Aorta (tissue), 5 donors: Measurements from ENCODE around the gene TP63. TPM values are rescaled to one million over a fixed set of nuclear protein-coding genes. Genes with fewer than 3 reads are reported as not detected.

Source experiments
- ATAC-seq: fragments of 200-7000 bp; cut with Tn5 transposase; one replicate; pipeline ENCODE4 v1.9.1; 2022; ENCODE audit warnings: moderate library complexity; ENCODE audit not compliant: low FRiP score
- DNase-seq, 2 donors: peaks; one replicate each; pipeline ENCODE4 v3.0.0-alpha.2; 2020
- H3K27ac ChIP-seq, 2 donors: one replicate each; pipeline ENCODE4 v1.5.1; 2013; ENCODE audit warnings: low read length in 2 of 2, mild to moderate bottlenecking in 2 of 2, moderate library complexity in 2 of 2, control low read depth in 1 of 2, inconsistent platforms in 1 of 2, low read depth in 1 of 2
- H3K27me3 ChIP-seq, 2 donors: one replicate each; pipeline ENCODE4 v1.6.1; 2013; ENCODE audit warnings: control low read depth in 1 of 2, low read length in 1 of 2, mild to moderate bottlenecking in 1 of 2, moderate library complexity in 1 of 2; ENCODE audit not compliant: insufficient read depth in 2 of 2, control insufficient read depth in 1 of 2
- H3K36me3 ChIP-seq, 2 donors: one replicate each; pipeline ENCODE4 v1.6.1; 2013; ENCODE audit warnings: control low read depth in 1 of 2, low read length in 1 of 2, mild to moderate bottlenecking in 1 of 2; ENCODE audit not compliant: insufficient read depth in 2 of 2, control insufficient read depth in 1 of 2
- H3K4me1 ChIP-seq, 2 donors: one replicate each; pipeline ENCODE4 v1.6.1; 2013; ENCODE audit warnings: low read length in 2 of 2, control low read depth in 1 of 2, mild to moderate bottlenecking in 1 of 2, moderate library complexity in 1 of 2; ENCODE audit not compliant: insufficient read depth in 2 of 2, control insufficient read depth in 1 of 2
- H3K4me3 ChIP-seq, 2 donors: one replicate each; pipeline ENCODE4 v1.5.1; 2013; ENCODE audit warnings: low read length in 2 of 2, control low read depth in 1 of 2, mild to moderate bottlenecking in 1 of 2
- H3K9me3 ChIP-seq: one replicate; pipeline ENCODE4 v1.6.1; 2013; ENCODE audit warnings: mild to moderate bottlenecking, low read length; ENCODE audit not compliant: control insufficient read depth
- WGBS, 2 donors: extraction: QIAGEN DNeasy Blood & Tissue Kit; methylation state at CpG; one replicate each; pipeline ENCODE4 v1.1.7; 2013; 5-methylcytosine and 5-hydroxymethylcytosine counted together
- intact Hi-C, 2 donors: fragments of 100-400 bp; cut with DNase I; formaldehyde crosslinking; loops; one replicate each; pipeline versions ENCODE4 v1.14.2 to v1.15.0; 2022
- polyA plus RNA-seq, 2 donors: library from polyadenylated mRNA; stranded (reverse); fragments of 200-250 nt; gene quantifications; one replicate each; pipeline ENCODE4 v1.2.3, GENCODE V29; 2013
- total RNA-seq, 2 donors: library from RNA; stranded (reverse); fragmentation: NEBNext Ultra II Directional; extraction: Animal tissue kit (Norgen Biotek cat#: 25700); gene quantifications; one replicate each; pipeline ENCODE4 v1.2.1, GENCODE V29; 2021
- donor health status: healthy with polysubstance abuse.
- donor health status: Bipolar disorder and iron deficiency.
- donor health status: DM: no; HTN: no; CAD: no.
- donor health status: DM: no; HTN: no; CAD: no.
- donor health status: DM: yes; HTN: yes; CAD: no.

Gene TP63
- total and polyA plus RNA-seq, 4 donors: 0.03 to 0.72 (median 0.34) TPM

- ATAC-seq: no peak
- Histone ChIP-seq H3K36me3 (no peaks in the 10 kb centered on the region), H3K9me3 (no peaks in the 10 kb centered on the region), H3K4me1 (no peaks in the 10 kb centered on the region), H3K4me3 (no peak overlapping the region), H3K27me3 (no peaks in the 10 kb centered on the region), H3K27ac (no peak overlapping the region)
- DNase-seq: no peak
- intact Hi-C loops: no loop called here
- 75 to 81% methylated on average over 1 of the region's 1 CpG for WGBS, 2 donors
Measured at GRCh38 chr3:189685291-189685690, 54.1 kb downstream of the TP63 start.

GRCh38 chr3:189685860-189686259 lies 54.7 kb downstream of the TP63 start:
- H3K4me1 ChIP-seq: no peaks in the 10 kb centered on the region
- H3K4me3 ChIP-seq: no peak overlapping the region
- no peaks in the 10 kb centered on the region for H3K36me3 ChIP-seq
- WGBS, 2 donors: 40 to 47% methylated on average over 2 of the region's 2 CpGs
- no peak overlapping the region for H3K27ac ChIP-seq
- intact Hi-C loops: no loop called here
- H3K9me3 ChIP-seq: no peaks in the 10 kb centered on the region
- no peak for DNase-seq
- ATAC-seq: no peak
- H3K27me3 ChIP-seq: no peaks in the 10 kb centered on the region

GRCh38 chr3:189687475-189687874 lies 56.3 kb downstream of the TP63 start:
- Histone ChIP-seq H3K27ac (no peak overlapping the region), H3K4me3 (no peak overlapping the region), H3K36me3 (no peaks in the 10 kb centered on the region), H3K9me3 (no peaks in the 10 kb centered on the region), H3K4me1 (no peaks in the 10 kb centered on the region), H3K27me3 (no peaks in the 10 kb centered on the region)
- ATAC-seq: no peak
- intact Hi-C loops: no loop called here
- DNase-seq: no peak
- whole genome bisulfite sequencing, 2 donors: 81 to 87% methylated on average over 4 of the region's 4 CpGs

GRCh38 chr3:189688262-189688661 lies 57.1 kb downstream of the TP63 start:
- Histone ChIP-seq H3K27ac (no peak overlapping the region), H3K9me3 (no peaks in the 10 kb centered on the region), H3K4me3 (no peak overlapping the region), H3K27me3 (no peaks in the 10 kb centered on the region), H3K4me1 (no peaks in the 10 kb centered on the region), H3K36me3 (no peaks in the 10 kb centered on the region)
- WGBS, 2 donors: 50 to 59% methylated on average over 1 of the region's 1 CpG
- intact Hi-C loops: no loop called here
- DNase-seq (no peak), ATAC-seq (no peak)

GRCh38 chr3:189689625-189690024 lies 58.4 kb downstream of the TP63 start:
- intact Hi-C loops: no loop called here
- DNase-seq (no peak), ATAC-seq (no peak)
- H3K9me3 ChIP-seq: no peaks in the 10 kb centered on the region
- no peaks in the 10 kb centered on the region for H3K36me3 ChIP-seq
- no peak overlapping the region for H3K4me3 ChIP-seq
- H3K27ac ChIP-seq: no peak overlapping the region
- H3K4me1 ChIP-seq: no peaks in the 10 kb centered on the region
- no peaks in the 10 kb centered on the region for H3K27me3 ChIP-seq

- Histone ChIP-seq H3K27me3 (no peaks in the 10 kb centered on the region), H3K27ac (no peak overlapping the region), H3K4me1 (no peaks in the 10 kb centered on the region), H3K36me3 (no peaks in the 10 kb centered on the region), H3K4me3 (no peak overlapping the region), H3K9me3 (no peaks in the 10 kb centered on the region)
- intact Hi-C loops: no loop called here
- DNase-seq: no peak
- 22 to 25% methylated on average over 1 of the region's 1 CpG for WGBS, 2 donors
- ATAC-seq: no peak
Measured at GRCh38 chr3:189690237-189690636, 59.0 kb downstream of the TP63 start.

GRCh38 chr3:189690672-189691071 lies 59.5 kb downstream of the TP63 start:
- Histone ChIP-seq H3K4me3 (no peak overlapping the region), H3K36me3 (no peaks in the 10 kb centered on the region), H3K9me3 (no peaks in the 10 kb centered on the region), H3K27me3 (no peaks in the 10 kb centered on the region), H3K27ac (no peak overlapping the region), H3K4me1 (no peaks in the 10 kb centered on the region)
- DNase-seq (no peak), ATAC-seq (no peak)
- WGBS, 2 donors: 92 to 94% methylated on average over 2 of the region's 2 CpGs
- intact Hi-C loops: no loop called here

GRCh38 chr3:189695400-189695799 lies 64.2 kb downstream of the TP63 start:
- DNase-seq (no peak), ATAC-seq (no peak)
- H3K27ac ChIP-seq: no peak overlapping the region
- no peaks in the 10 kb centered on the region for H3K36me3 ChIP-seq
- H3K4me1 ChIP-seq: no peaks in the 10 kb centered on the region
- 93 to 97% methylated on average over 2 of the region's 2 CpGs for WGBS, 2 donors
- H3K4me3 ChIP-seq: no peak overlapping the region
- H3K9me3 ChIP-seq: no peaks in the 10 kb centered on the region
- intact Hi-C loops: no loop called here
- no peaks in the 10 kb centered on the region for H3K27me3 ChIP-seq

- no peaks in the 10 kb centered on the region for H3K9me3 ChIP-seq
- no peaks in the 10 kb centered on the region for H3K4me1 ChIP-seq
- intact Hi-C loops: no loop called here
- DNase-seq (no peak), ATAC-seq (no peak)
- no peak overlapping the region for H3K4me3 ChIP-seq
- H3K27me3 ChIP-seq: no peaks in the 10 kb centered on the region
- H3K27ac ChIP-seq: no peak overlapping the region
- WGBS, 2 donors: 69 to 71% methylated on average over 2 of the region's 2 CpGs
- H3K36me3 ChIP-seq: no peaks in the 10 kb centered on the region
Measured at GRCh38 chr3:189698811-189699210, 67.6 kb downstream of the TP63 start.
